Measurements from ENCODE around the gene TCF25.

DNA sequence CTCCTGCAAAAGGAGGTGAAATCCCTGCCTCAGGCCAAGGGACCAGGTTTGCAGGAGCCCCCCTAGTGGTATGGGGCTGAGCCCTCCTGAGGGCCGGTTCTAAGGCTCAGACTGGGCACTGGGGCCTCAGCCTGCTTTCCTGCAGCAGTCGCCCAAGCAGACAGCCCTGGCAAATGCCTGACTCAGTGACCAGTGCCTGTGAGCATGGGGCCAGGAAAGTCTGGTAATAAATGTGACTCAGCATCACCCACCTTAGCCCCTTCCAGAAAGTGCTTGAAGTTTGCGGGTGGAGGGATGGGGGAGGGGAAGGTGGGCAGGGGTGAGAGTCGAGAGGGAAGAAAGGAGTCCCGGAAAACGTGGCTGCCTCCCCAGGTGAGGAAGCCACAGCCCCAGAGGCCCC, 47.3 kb downstream of the TCF25 start:
- TF ChIP-seq, protein P1, sequence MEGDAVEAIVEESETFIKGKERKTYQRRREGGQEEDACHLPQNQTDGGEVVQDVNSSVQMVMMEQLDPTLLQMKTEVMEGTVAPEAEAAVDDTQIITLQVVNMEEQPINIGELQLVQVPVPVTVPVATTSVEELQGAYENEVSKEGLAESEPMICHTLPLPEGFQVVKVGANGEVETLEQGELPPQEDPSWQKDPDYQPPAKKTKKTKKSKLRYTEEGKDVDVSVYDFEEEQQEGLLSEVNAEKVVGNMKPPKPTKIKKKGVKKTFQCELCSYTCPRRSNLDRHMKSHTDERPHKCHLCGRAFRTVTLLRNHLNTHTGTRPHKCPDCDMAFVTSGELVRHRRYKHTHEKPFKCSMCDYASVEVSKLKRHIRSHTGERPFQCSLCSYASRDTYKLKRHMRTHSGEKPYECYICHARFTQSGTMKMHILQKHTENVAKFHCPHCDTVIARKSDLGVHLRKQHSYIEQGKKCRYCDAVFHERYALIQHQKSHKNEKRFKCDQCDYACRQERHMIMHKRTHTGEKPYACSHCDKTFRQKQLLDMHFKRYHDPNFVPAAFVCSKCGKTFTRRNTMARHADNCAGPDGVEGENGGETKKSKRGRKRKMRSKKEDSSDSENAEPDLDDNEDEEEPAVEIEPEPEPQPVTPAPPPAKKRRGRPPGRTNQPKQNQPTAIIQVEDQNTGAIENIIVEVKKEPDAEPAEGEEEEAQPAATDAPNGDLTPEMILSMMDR (IDR thresholded peaks at IDR 0.05 in 2 of 3, conservative IDR thresholded peaks at IDR 0.05 in 1 of 3; ENCODE audit: borderline replicate concordance in 1 of 3, insufficient read depth in 1 of 3, low read depth in 2 of 3, low read length in 2 of 3): no peak
- no peak for TF ChIP-seq POLR2A (IDR thresholded peaks at IDR 0.05; ENCODE audit: borderline replicate concordance, extremely low read depth, insufficient read depth, insufficient read length)
- no peak for TF ChIP-seq FOSL1 (IDR thresholded peaks at IDR 0.05; ENCODE audit: low read depth)

Data from HCT116 (cell line).